ENCODE data around the gene FAM3B.

The FAM3B gene

DNA sequence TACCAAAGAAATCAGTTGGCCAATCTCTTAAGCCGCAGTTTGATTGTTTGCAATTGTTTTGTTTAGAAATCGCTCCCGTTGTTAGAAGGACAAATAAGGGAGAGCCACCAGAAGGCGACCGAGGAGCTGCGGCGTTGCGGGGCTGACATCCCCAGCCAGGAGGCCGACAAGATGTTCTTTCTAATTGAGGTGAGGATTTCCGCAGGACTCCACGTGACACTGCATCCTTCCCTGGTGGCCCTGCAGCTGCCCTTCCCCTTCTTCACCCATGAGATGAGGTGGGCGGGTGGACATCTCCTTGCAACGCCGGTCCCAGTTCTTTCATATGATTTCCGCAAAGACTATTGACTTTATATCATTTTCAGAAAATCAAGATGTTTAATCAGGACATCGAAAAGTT lies 82.2 kb downstream of the FAM3B start:
- Histone ChIP-seq H4K20me1 (ENCODE audit: insufficient read depth, low read length) (no peaks in the 10 kb centered on the region), H3K27me3 (ENCODE audit: low read depth, low read length) (no peaks in the 10 kb centered on the region), H3K79me2 (ENCODE audit: low read length) (no peaks in the 10 kb centered on the region), H2AFZ (ENCODE audit: low read depth, low read length) (no peak overlapping the region), H3K4me2 (ENCODE audit: low read length) (no peak overlapping the region), H3K4me3 (ENCODE audit: low read length) (no peak overlapping the region), H3K36me3 (replicated peaks; ENCODE audit: low read depth, low read length) (peaks cover 27% of the 10 kb centered on the region), H3K27ac (ENCODE audit: low read length) (no peak overlapping the region), H3K4me1 (ENCODE audit: low read length) (0 out of 2 replicates have a peak, but pooled peaks cover 2% of the 10 kb centered on the region), H3K9me3 (ENCODE audit: insufficient read depth, low read length) (no peaks in the 10 kb centered on the region), H3K9ac (ENCODE audit: low read length) (no peak overlapping the region)
- TF ChIP-seq, protein P1, sequence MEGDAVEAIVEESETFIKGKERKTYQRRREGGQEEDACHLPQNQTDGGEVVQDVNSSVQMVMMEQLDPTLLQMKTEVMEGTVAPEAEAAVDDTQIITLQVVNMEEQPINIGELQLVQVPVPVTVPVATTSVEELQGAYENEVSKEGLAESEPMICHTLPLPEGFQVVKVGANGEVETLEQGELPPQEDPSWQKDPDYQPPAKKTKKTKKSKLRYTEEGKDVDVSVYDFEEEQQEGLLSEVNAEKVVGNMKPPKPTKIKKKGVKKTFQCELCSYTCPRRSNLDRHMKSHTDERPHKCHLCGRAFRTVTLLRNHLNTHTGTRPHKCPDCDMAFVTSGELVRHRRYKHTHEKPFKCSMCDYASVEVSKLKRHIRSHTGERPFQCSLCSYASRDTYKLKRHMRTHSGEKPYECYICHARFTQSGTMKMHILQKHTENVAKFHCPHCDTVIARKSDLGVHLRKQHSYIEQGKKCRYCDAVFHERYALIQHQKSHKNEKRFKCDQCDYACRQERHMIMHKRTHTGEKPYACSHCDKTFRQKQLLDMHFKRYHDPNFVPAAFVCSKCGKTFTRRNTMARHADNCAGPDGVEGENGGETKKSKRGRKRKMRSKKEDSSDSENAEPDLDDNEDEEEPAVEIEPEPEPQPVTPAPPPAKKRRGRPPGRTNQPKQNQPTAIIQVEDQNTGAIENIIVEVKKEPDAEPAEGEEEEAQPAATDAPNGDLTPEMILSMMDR (IDR thresholded peaks at IDR 0.05; ENCODE audit: low read depth, low read length) = no peak
- TF ChIP-seq EZH2phosphoT487 (IDR thresholded peaks at IDR 0.05; ENCODE audit: low read depth) = no peak

DNA sequence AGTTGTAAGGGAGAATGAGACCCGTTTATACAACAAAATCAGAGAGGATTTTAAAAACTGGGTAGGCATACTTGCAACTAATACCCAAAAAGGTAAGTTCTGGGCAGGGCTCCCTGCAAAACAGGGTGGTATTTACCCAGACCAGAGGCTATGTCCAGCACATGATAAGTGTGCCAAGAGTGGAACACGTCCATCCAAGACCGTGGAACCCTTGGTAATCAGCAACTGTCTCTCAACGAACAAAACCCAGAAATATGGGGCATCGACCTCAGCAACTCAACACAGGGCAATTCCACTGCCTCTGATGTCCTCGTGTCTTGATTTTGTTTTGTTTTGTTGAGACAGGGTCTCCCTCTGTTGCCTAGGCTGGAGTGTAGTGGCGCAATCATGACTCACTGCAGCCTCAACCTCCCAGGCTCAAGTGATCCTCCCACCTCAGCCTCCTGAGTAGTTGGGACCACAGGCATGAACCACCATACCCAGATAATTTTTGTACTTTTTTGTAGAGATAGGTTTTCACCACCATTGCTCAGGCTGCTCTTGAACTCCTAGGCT lies 82.7 kb downstream of the FAM3B start:
- Histone ChIP-seq H3K9ac (ENCODE audit: low read length) (no peak overlapping the region), H2AFZ (ENCODE audit: low read depth, low read length) (no peak overlapping the region), H3K4me3 (ENCODE audit: low read length) (no peak overlapping the region), H3K79me2 (ENCODE audit: low read length) (no peaks in the 10 kb centered on the region), H3K36me3 (replicated peaks; ENCODE audit: low read depth, low read length) (peaks cover 30% of the 10 kb centered on the region), H3K4me2 (ENCODE audit: low read length) (no peak overlapping the region), H3K27me3 (ENCODE audit: low read depth, low read length) (no peaks in the 10 kb centered on the region), H3K9me3 (ENCODE audit: insufficient read depth, low read length) (no peaks in the 10 kb centered on the region), H3K27ac (ENCODE audit: low read length) (no peak overlapping the region), H3K4me1 (ENCODE audit: low read length) (0 out of 2 replicates have a peak, but pooled peaks cover 2% of the 10 kb centered on the region), H4K20me1 (ENCODE audit: insufficient read depth, low read length) (no peaks in the 10 kb centered on the region)
- TF ChIP-seq, protein P1 (IDR thresholded peaks at IDR 0.05; ENCODE audit: low read depth, low read length) = no peak
- no peak for TF ChIP-seq EZH2phosphoT487 (IDR thresholded peaks at IDR 0.05; ENCODE audit: low read depth)

DNA sequence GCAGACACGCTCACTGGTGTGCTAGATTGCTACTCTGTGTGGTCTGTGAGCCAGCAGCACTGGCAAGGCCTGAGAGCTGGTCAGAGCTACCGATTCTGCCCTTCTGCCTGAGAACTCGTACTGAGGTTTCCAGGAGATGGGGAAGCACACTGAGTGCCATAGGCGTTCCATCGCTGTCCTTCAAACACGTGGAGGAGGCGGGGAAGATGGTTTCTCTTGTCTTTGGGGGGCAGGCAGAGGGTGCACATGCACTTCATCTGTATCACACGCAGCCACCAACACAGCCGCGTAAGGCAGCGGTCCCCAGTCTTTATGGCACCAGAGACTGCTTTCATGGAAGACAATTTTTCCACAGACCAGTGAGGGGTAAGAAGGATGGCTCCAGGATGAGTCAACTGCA lies 85.6 kb downstream of the FAM3B start:
- no peak overlapping the region for H3K27ac ChIP-seq (ENCODE audit: low read length)
- H3K9ac ChIP-seq (ENCODE audit: low read length) = no peak overlapping the region
- no peak overlapping the region for H2AFZ ChIP-seq (ENCODE audit: low read depth, low read length)

DNA sequence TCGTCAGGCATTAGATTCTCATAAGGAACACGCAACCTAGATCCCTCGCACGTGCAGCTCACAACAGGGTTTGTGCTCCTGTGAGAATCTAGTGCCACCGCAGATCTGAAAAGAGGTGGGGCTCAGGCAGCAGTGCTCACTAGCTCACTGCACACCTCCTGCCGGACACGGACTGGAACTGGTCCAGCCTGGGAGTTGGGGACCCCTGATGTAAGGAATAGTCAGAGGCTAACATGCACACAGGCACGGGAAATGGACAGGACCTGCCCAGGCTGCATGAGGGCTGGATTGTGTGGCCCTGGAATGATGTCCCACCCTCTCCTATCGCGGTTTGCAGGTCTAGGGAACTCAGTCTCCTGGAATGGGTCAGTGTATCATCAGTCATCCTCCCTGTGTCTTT lies 86.2 kb downstream of the FAM3B start:
- H3K4me3 ChIP-seq (ENCODE audit: low read length) = no peak overlapping the region
- no peak overlapping the region for H2AFZ ChIP-seq (ENCODE audit: low read depth, low read length)
- H3K27ac ChIP-seq (ENCODE audit: low read length) = no peak overlapping the region
- H3K36me3 ChIP-seq (replicated peaks; ENCODE audit: low read depth, low read length) = peaks cover 28% of the 10 kb centered on the region
- H3K9me3 ChIP-seq (ENCODE audit: insufficient read depth, low read length) = no peaks in the 10 kb centered on the region
- TF ChIP-seq EZH2phosphoT487 (IDR thresholded peaks at IDR 0.05; ENCODE audit: low read depth) = no peak
- TF ChIP-seq, protein P1 (IDR thresholded peaks at IDR 0.05; ENCODE audit: low read depth, low read length) = no peak
- H3K4me2 ChIP-seq (ENCODE audit: low read length) = no peak overlapping the region
- H4K20me1 ChIP-seq (ENCODE audit: insufficient read depth, low read length) = no peaks in the 10 kb centered on the region
- no peaks in the 10 kb centered on the region for H3K79me2 ChIP-seq (ENCODE audit: low read length)
- no peaks in the 10 kb centered on the region for H3K27me3 ChIP-seq (ENCODE audit: low read depth, low read length)
- no peaks in the 10 kb centered on the region for H3K4me1 ChIP-seq (ENCODE audit: low read length)
- H3K9ac ChIP-seq (ENCODE audit: low read length) = no peak overlapping the region

More for the DNA sequence above, 85.6 kb downstream of the FAM3B start:
- Histone ChIP-seq H3K4me1 (ENCODE audit: low read length) (no peaks in the 10 kb centered on the region), H3K4me2 (ENCODE audit: low read length) (no peak overlapping the region), H3K4me3 (ENCODE audit: low read length) (no peak overlapping the region), H3K79me2 (ENCODE audit: low read length) (no peaks in the 10 kb centered on the region), H3K27me3 (ENCODE audit: low read depth, low read length) (no peaks in the 10 kb centered on the region), H3K36me3 (replicated peaks; ENCODE audit: low read depth, low read length) (peaks cover 31% of the 10 kb centered on the region), H3K9me3 (ENCODE audit: insufficient read depth, low read length) (no peaks in the 10 kb centered on the region), H4K20me1 (ENCODE audit: insufficient read depth, low read length) (no peaks in the 10 kb centered on the region)
- TF ChIP-seq, protein P1 (IDR thresholded peaks at IDR 0.05; ENCODE audit: low read depth, low read length) = no peak
- no peak for TF ChIP-seq EZH2phosphoT487 (IDR thresholded peaks at IDR 0.05; ENCODE audit: low read depth)

All from OCI-LY3 (cell line).